ENCODE data around the gene JMJD1C. TPM values are rescaled to one million over a fixed set of nuclear protein-coding genes. Genes with fewer than 3 reads are reported as not detected.

JMJD1C gene
- total RNA-seq, 1 experiment from 2014 or later = 91.9 TPM

- ChIA-PET POLR2A (interaction anchor here (0.6 to 1.7 kb wide), 4 partner anchors 9 to 422 kb away, joined by 3 to 8 read pairs (median 4); no protein-coding TSS in a partner anchor), CTCF (interaction anchor here (0.6 to 1.9 kb wide), 6 partner anchors 9 to 833 kb away, joined by 3 to 9 read pairs (median 4); no protein-coding TSS in a partner anchor)
These were observed 258.6 kb downstream of the JMJD1C start for GRCh38 chr10:63206997-63207811.

GRCh38 chr10:63206576-63206975 is 259.2 kb downstream of the JMJD1C start:
- Mint-ChIP-seq H3K36me3 (ENCODE audit: insufficient read depth, unreplicated experiment) (peaks cover 60% of the 10 kb centered on the region), H3K27ac (ENCODE audit: low read depth, unreplicated experiment) (no peak overlapping the region)

More at GRCh38 chr10:63206997-63207811, 258.6 kb downstream of the JMJD1C start:
- no peaks in the 10 kb centered on the region for H3K9me3 Mint-ChIP-seq (ENCODE audit: unreplicated experiment)
- no peak for DNase-seq (ENCODE audit: unreplicated experiment)
- H3K4me1 Mint-ChIP-seq (ENCODE audit: insufficient read depth, unreplicated experiment) = peaks cover 5% of the 10 kb centered on the region
- intact Hi-C loops (cut with micrococcal nuclease) = no loop called here
- no peak overlapping the region for H3K4me3 Mint-ChIP-seq (ENCODE audit: unreplicated experiment)
- TSS peak; percentile 20 for BruUV-seq (replicated peaks)
- H3K27me3 Mint-ChIP-seq (ENCODE audit: insufficient read depth, unreplicated experiment) = no peaks in the 10 kb centered on the region
- H3K36me3 Mint-ChIP-seq (ENCODE audit: insufficient read depth, unreplicated experiment) = peaks cover 62% of the 10 kb centered on the region
- no peak for TF ChIP-seq CTCF (IDR thresholded peaks at IDR 0.05; ENCODE audit: unreplicated experiment)
- H3K27ac Mint-ChIP-seq (ENCODE audit: low read depth, unreplicated experiment) = no peak overlapping the region

GRCh38 chr10:63205421-63205820 is 260.4 kb downstream of the JMJD1C start:
- H3K27ac Mint-ChIP-seq (ENCODE audit: low read depth, unreplicated experiment) = no peak overlapping the region
- H3K4me3 Mint-ChIP-seq (ENCODE audit: unreplicated experiment) = no peak overlapping the region
- peaks cover 5% of the 10 kb centered on the region for H3K4me1 Mint-ChIP-seq (ENCODE audit: insufficient read depth, unreplicated experiment)
- ChIA-PET CTCF (interaction anchor here (0.9 to 1.8 kb wide), 3 partner anchors 11 to 514 kb away, joined by 3 to 9 read pairs (median 3); no protein-coding TSS in a partner anchor), POLR2A (interaction anchor here (0.8 to 1.7 kb wide), 3 partner anchors 30 to 425 kb away, joined by 3 to 8 read pairs (median 4); no protein-coding TSS in a partner anchor)
- no TSS peak for BruUV-seq (replicated peaks)
- H3K9me3 Mint-ChIP-seq (ENCODE audit: unreplicated experiment) = no peaks in the 10 kb centered on the region
- no peak for TF ChIP-seq CTCF (IDR thresholded peaks at IDR 0.05; ENCODE audit: unreplicated experiment)
- H3K36me3 Mint-ChIP-seq (ENCODE audit: insufficient read depth, unreplicated experiment) = peaks cover 62% of the 10 kb centered on the region
- DNase-seq (ENCODE audit: unreplicated experiment) = no peak
- no peaks in the 10 kb centered on the region for H3K27me3 Mint-ChIP-seq (ENCODE audit: insufficient read depth, unreplicated experiment)
- intact Hi-C loops (cut with micrococcal nuclease) = no loop called here

More at GRCh38 chr10:63206576-63206975, 259.2 kb downstream of the JMJD1C start:
- no peak for DNase-seq (ENCODE audit: unreplicated experiment)
- no peak overlapping the region for H3K4me3 Mint-ChIP-seq (ENCODE audit: unreplicated experiment)
- H3K9me3 Mint-ChIP-seq (ENCODE audit: unreplicated experiment) = no peaks in the 10 kb centered on the region
- intact Hi-C loops (cut with micrococcal nuclease) = no loop called here
- TF ChIP-seq CTCF (IDR thresholded peaks at IDR 0.05; ENCODE audit: unreplicated experiment) = no peak
- H3K27me3 Mint-ChIP-seq (ENCODE audit: insufficient read depth, unreplicated experiment) = no peaks in the 10 kb centered on the region
- ChIA-PET POLR2A (interaction anchor here (0.8 to 1.7 kb wide), 3 partner anchors 10 to 422 kb away, joined by 3 to 8 read pairs (median 6); no protein-coding TSS in a partner anchor), CTCF (interaction anchor here (0.6 to 1.9 kb wide), 4 partner anchors 9 to 834 kb away, joined by 3 to 9 read pairs (median 4); no protein-coding TSS in a partner anchor)
- H3K4me1 Mint-ChIP-seq (ENCODE audit: insufficient read depth, unreplicated experiment) = peaks cover 5% of the 10 kb centered on the region
- no TSS peak for BruUV-seq (replicated peaks)

Data from MCF 10A (cell line).